WERI-Rb-1 (cell line): ENCODE data around the gene ADAMTSL3.

Source experiments
- DNase-seq: peaks from one replicate; pipeline ENCODE4 v3.0.0-alpha.2; 2020
- H3K27ac ChIP-seq: fragments of 250-450 bp; sonication (Bioruptor Pico); 2 replicates; pipeline ENCODE4 v1.5.1; 2020; ENCODE audit warnings: mild to moderate bottlenecking, moderate library complexity
- H3K27me3 ChIP-seq: fragments of 250-450 bp; sonication (Bioruptor Pico); 2 replicates; pipeline ENCODE4 v1.5.1; 2021; ENCODE audit warnings: mild to moderate bottlenecking, low read depth, moderate library complexity; ENCODE audit not compliant: insufficient read depth, severe bottlenecking
- H3K36me3 ChIP-seq: fragments of 250-450 bp; sonication (Bioruptor Pico); 2 replicates; pipeline ENCODE4 v1.5.1; 2020; ENCODE audit warnings: mild to moderate bottlenecking, moderate library complexity
- H3K4me3 ChIP-seq: 2 replicates; pipeline ENCODE4 v1.5.1; 2011; ENCODE audit warnings: low read depth, mild to moderate bottlenecking, control low read depth, low read length
- H3K9me3 ChIP-seq: fragments of 250-450 bp; sonication (Bioruptor Pico); 2 replicates; pipeline ENCODE4 v1.5.1; 2021; ENCODE audit warnings: mild to moderate bottlenecking, moderate library complexity; ENCODE audit not compliant: severe bottlenecking
- TF ChIP-seq, protein P1 (sequence below): IDR thresholded peaks from 2 replicates; pipeline ENCODE4 v1.5.1; 2011; ENCODE audit warnings: low read depth, mild to moderate bottlenecking, control low read depth, inconsistent platforms, low read length

The ADAMTSL3 gene

GRCh38 chr15:83816124-83816883 lies 162.4 kb downstream of the ADAMTSL3 start:
- H3K9me3 ChIP-seq, result no peaks in the 10 kb centered on the region
- DNase-seq, result no peak
- H3K36me3 ChIP-seq, result no peaks in the 10 kb centered on the region
- H3K27ac ChIP-seq, result no peak overlapping the region
- TF ChIP-seq, protein P1, sequence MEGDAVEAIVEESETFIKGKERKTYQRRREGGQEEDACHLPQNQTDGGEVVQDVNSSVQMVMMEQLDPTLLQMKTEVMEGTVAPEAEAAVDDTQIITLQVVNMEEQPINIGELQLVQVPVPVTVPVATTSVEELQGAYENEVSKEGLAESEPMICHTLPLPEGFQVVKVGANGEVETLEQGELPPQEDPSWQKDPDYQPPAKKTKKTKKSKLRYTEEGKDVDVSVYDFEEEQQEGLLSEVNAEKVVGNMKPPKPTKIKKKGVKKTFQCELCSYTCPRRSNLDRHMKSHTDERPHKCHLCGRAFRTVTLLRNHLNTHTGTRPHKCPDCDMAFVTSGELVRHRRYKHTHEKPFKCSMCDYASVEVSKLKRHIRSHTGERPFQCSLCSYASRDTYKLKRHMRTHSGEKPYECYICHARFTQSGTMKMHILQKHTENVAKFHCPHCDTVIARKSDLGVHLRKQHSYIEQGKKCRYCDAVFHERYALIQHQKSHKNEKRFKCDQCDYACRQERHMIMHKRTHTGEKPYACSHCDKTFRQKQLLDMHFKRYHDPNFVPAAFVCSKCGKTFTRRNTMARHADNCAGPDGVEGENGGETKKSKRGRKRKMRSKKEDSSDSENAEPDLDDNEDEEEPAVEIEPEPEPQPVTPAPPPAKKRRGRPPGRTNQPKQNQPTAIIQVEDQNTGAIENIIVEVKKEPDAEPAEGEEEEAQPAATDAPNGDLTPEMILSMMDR, result no peak
- H3K27me3 ChIP-seq, result no peaks in the 10 kb centered on the region
- H3K4me3 ChIP-seq, result no peak overlapping the region

DNA sequence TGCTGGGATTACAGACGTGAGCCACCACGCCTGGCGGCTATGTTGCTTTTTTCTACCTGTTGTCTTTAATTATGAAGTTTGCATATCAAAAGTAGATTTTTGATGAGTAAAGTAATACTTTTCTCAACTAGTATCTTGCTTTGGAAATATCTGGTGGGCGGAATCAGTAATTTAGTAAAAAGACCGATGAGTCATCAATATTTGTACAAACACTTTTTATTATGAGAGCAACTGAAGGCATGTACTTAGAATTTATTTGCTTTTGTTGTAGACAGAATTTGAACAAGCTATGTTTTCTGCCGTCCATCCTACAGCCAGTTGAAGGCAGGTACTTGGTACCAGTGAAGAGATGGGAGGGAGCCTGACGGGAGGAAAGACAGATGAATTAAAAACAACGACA lies 164.7 kb downstream of the ADAMTSL3 start:
- H3K9me3 ChIP-seq, result no peaks in the 10 kb centered on the region
- H3K36me3 ChIP-seq, result no peaks in the 10 kb centered on the region
- H3K27me3 ChIP-seq, result no peaks in the 10 kb centered on the region
- no peak for DNase-seq
- TF ChIP-seq, protein P1, result no peak
- H3K4me3 ChIP-seq, result no peak overlapping the region
- H3K27ac ChIP-seq, result no peak overlapping the region

DNA sequence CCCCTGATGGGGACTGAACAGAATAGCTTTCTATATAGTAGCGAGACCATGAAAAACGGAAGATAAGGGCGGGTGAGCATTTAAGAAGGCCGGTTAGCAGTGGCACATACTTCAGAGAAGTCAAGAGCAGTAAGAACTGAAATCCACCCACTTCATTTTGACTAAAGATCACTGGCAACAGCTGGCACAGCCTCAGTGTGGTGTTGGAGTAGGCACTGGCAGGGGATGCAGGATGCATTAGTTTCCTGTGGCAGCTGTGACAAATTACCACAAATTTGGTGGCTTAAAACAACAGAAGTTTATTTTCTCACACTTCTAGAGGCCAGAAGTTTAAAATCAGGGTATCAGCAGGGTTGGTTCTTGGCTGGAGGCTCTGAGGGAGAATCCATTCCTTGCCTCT lies 176.5 kb downstream of the ADAMTSL3 start:
- no peak for DNase-seq
- no peaks in the 10 kb centered on the region for H3K27me3 ChIP-seq
- H3K27ac ChIP-seq, result no peak overlapping the region
- no peaks in the 10 kb centered on the region for H3K9me3 ChIP-seq
- H3K4me3 ChIP-seq, result no peak overlapping the region
- TF ChIP-seq, protein P1, result no peak
- H3K36me3 ChIP-seq, result no peaks in the 10 kb centered on the region

- Histone ChIP-seq H3K27me3 (no peaks in the 10 kb centered on the region), H3K4me3 (no peak overlapping the region), H3K36me3 (no peaks in the 10 kb centered on the region), H3K27ac (no peak overlapping the region), H3K9me3 (no peaks in the 10 kb centered on the region)
- no peak for DNase-seq
- TF ChIP-seq, protein P1, result no peak
Observed at GRCh38 chr15:83833569-83833968, 179.6 kb downstream of the ADAMTSL3 start.

DNA sequence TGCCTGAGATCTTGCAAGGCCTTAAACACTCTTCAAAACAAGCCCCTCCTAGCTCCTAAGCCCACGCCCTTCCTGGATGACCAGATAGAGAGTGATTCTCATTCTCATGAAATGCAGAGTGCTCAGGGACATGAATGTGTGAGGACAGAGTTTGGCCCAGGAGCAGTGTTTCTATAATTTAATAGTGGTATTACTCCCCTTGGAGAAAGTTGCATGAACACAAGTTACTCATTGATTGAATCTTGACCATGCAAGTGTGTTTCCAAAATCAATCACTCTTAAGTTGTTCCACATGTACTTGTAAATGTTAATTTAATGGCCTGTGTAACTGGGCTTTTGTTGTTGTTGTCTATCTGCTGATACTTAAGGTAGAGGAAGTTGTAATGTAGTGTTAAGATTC lies 181.6 kb downstream of the ADAMTSL3 start:
- no peaks in the 10 kb centered on the region for H3K9me3 ChIP-seq
- TF ChIP-seq, protein P1, result no peak
- no peaks in the 10 kb centered on the region for H3K36me3 ChIP-seq
- no peak for DNase-seq
- no peak overlapping the region for H3K4me3 ChIP-seq
- H3K27ac ChIP-seq, result no peak overlapping the region
- no peaks in the 10 kb centered on the region for H3K27me3 ChIP-seq
